Smooth muscle cell (in vitro differentiated cells): ENCODE data around the gene TRPM5. TPM values are rescaled to one million over a fixed set of nuclear protein-coding genes. Genes with fewer than 3 reads are reported as not detected.

ENCODE experiments used
- DNase-seq: peaks from one replicate; lab custom pipeline; 2025; ENCODE audit not compliant: unreplicated experiment; lab: John Stamatoyannopoulos, UW
- H2AFZ ChIP-seq: fragments of 200-600 bp; sonication (generic); 2 replicates; pipeline ENCODE4 v1.6.0; 2016; ENCODE audit warnings: antibody characterized with exemption, low read depth, mild to moderate bottlenecking
- H3F3A ChIP-seq: fragments of 200-600 bp; sonication (generic); 2 replicates; pipeline ENCODE4 v1.6.0; 2017; ENCODE audit warnings: antibody characterized with exemption, low read depth
- H3K27ac ChIP-seq: fragments of 200-600 bp; sonication (generic); 2 replicates; pipeline ENCODE4 v1.5.1; 2016; ENCODE audit warnings: low read depth, mild to moderate bottlenecking
- H3K27me3 ChIP-seq: fragments of 200-600 bp; sonication (generic); 2 replicates; pipeline ENCODE4 v1.6.1; 2016; ENCODE audit warnings: low read depth, mild to moderate bottlenecking
- H3K36me3 ChIP-seq: fragments of 200-600 bp; sonication (generic); 2 replicates; pipeline ENCODE4 v1.5.1; 2016; ENCODE audit warnings: low read depth
- H3K4me1 ChIP-seq: fragments of 200-600 bp; sonication (generic); 2 replicates; pipeline ENCODE4 v1.5.1; 2016; ENCODE audit warnings: low read depth
- H3K4me2 ChIP-seq: fragments of 200-600 bp; sonication (generic); 2 replicates; pipeline ENCODE4 v1.6.0; 2016; ENCODE audit warnings: mild to moderate bottlenecking
- H3K4me3 ChIP-seq: fragments of 200-600 bp; sonication (generic); 2 replicates; pipeline ENCODE4 v1.5.1; 2016; ENCODE audit warnings: mild to moderate bottlenecking
- H3K79me2 ChIP-seq: fragments of 200-600 bp; sonication (generic); 2 replicates; pipeline ENCODE4 v1.6.0; 2016; ENCODE audit warnings: low read depth, mild to moderate bottlenecking
- H3K9ac ChIP-seq: fragments of 200-600 bp; sonication (generic); 2 replicates; pipeline ENCODE4 v1.6.0; 2016; ENCODE audit warnings: low read depth
- H3K9me3 ChIP-seq: fragments of 200-600 bp; sonication (generic); replicated peaks from 2 replicates; pipeline ENCODE4 v1.5.1; 2016; ENCODE audit warnings: low read depth
- H4K20me1 ChIP-seq: fragments of 200-600 bp; sonication (generic); 2 replicates; pipeline ENCODE4 v1.6.0; 2016; ENCODE audit warnings: low read depth
- CTCF ChIP-seq: fragments of 200-600 bp; sonication (generic); IDR thresholded peaks from 2 replicates; pipeline ENCODE4 v1.5.1; 2017; ENCODE audit warnings: borderline replicate concordance, mild to moderate bottlenecking, antibody characterized with exemption; ENCODE audit not compliant: insufficient read depth, poor library complexity, severe bottlenecking
- WGBS: methylation state at CpG from one replicate; pipeline ENCODE4 v1.1.7; 2016; ENCODE audit warnings: low lambda C conversion rate; 5-methylcytosine and 5-hydroxymethylcytosine counted together
- polyA plus RNA-seq: library from polyadenylated mRNA; unstranded; fragments of >200 nt; fragmentation: Nextera tagmentation; extraction: Ambion mirVana; gene quantifications from 2 replicates; pipeline ENCODE4 v1.2.1, GENCODE V29; 2016
- total RNA-seq: library from RNA; depleted of rRNA; stranded (reverse); fragments of >200 nt; gene quantifications from 2 replicates; pipeline ENCODE4 v1.2.3, GENCODE V29; 2014

TRPM5 gene
- total and polyA plus RNA-seq, 2 experiments from 2014 or later: not detected

GRCh38 chr11:2421226-2421994, 22.9 kb downstream of the TRPM5 start:
- Histone ChIP-seq H3K4me2 (no peak overlapping the region), H4K20me1 (no peaks in the 10 kb centered on the region), H3K27ac (no peak overlapping the region), H3K36me3 (no peaks in the 10 kb centered on the region), H2AFZ (no peak overlapping the region), H3K79me2 (no peaks in the 10 kb centered on the region), H3K4me1 (no peaks in the 10 kb centered on the region), H3K9ac (no peak overlapping the region), H3K9me3 (no peaks in the 10 kb centered on the region), H3K4me3 (no peak overlapping the region), H3K27me3 (no peaks in the 10 kb centered on the region), H3F3A (no peaks in the 10 kb centered on the region)
- WGBS: 83% methylated on average over 16 of the region's 19 CpGs
- TF ChIP-seq CTCF: no peak
- no peak for DNase-seq

GRCh38 chr11:2420502-2421225, 23.6 kb downstream of the TRPM5 start:
- no peak for DNase-seq
- Histone ChIP-seq H3K4me2 (peak overlapping the region; percentile 74), H3K9ac (no peak overlapping the region), H3K36me3 (no peaks in the 10 kb centered on the region), H3K79me2 (no peaks in the 10 kb centered on the region), H3K4me1 (no peaks in the 10 kb centered on the region), H4K20me1 (no peaks in the 10 kb centered on the region), H3K4me3 (no peak overlapping the region), H2AFZ (peak overlapping the region; percentile 72), H3F3A (no peaks in the 10 kb centered on the region), H3K27me3 (no peaks in the 10 kb centered on the region), H3K27ac (no peak overlapping the region), H3K9me3 (no peaks in the 10 kb centered on the region)
- 39% methylated on average over 44 of the region's 44 CpGs for WGBS
- peak; percentile 87 for TF ChIP-seq CTCF

GRCh38 chr11:2419638-2420501, 24.4 kb downstream of the TRPM5 start:
- H3K9me3 ChIP-seq: no peaks in the 10 kb centered on the region
- no peaks in the 10 kb centered on the region for H4K20me1 ChIP-seq
- H3K79me2 ChIP-seq: no peaks in the 10 kb centered on the region
- no peak overlapping the region for H3K4me3 ChIP-seq
- no peak overlapping the region for H3K4me2 ChIP-seq
- H2AFZ ChIP-seq: peak overlapping the region; percentile 72
- no peaks in the 10 kb centered on the region for H3K36me3 ChIP-seq
- DNase-seq: no peak
- H3K27ac ChIP-seq: no peak overlapping the region
- H3K9ac ChIP-seq: no peak overlapping the region
- no peaks in the 10 kb centered on the region for H3F3A ChIP-seq
- 64% methylated on average over 33 of the region's 36 CpGs for WGBS
- peak; percentile 84 for TF ChIP-seq CTCF
- H3K27me3 ChIP-seq: no peaks in the 10 kb centered on the region
- H3K4me1 ChIP-seq: no peaks in the 10 kb centered on the region
